Peyer's patch (tissue), 4 donors: ENCODE data around the gene TMEM126A. TPM values are rescaled to one million over a fixed set of nuclear protein-coding genes. Genes with fewer than 3 reads are reported as not detected.
A peak's percentile ranks its signal among the peaks of the same experiment; 100 is the strongest.
"Not testable (repeated sequence)": the region's sequence is repeated elsewhere in the genome, so short reads cannot be mapped to it uniquely, and the experiment has no call there.

ENCODE experiments used
- DNase-seq, 3 donors: peaks; one replicate each; pipeline ENCODE4 v3.0.0-alpha.2; 2017 to 2019
- H3K27ac ChIP-seq, 4 donors: fragments of 200-600 bp; sonication (generic); one replicate each; pipeline ENCODE4 v1.5.1; 2016 to 2019
- H3K27me3 ChIP-seq, 2 donors: fragments of 200-600 bp; sonication (generic); one replicate each; pipeline ENCODE4 v1.5.1; 2019
- H3K36me3 ChIP-seq, 3 donors: fragments of 200-600 bp; sonication (generic); one replicate each; pipeline ENCODE4 v1.5.1; 2016 to 2019
- H3K4me1 ChIP-seq, 4 donors: fragments of 200-600 bp; sonication (generic); one replicate each; pipeline ENCODE4 v1.5.1; 2016 to 2019
- H3K4me3 ChIP-seq, 4 donors: fragments of 200-600 bp; sonication (generic); 1 replicate in 3 of 4; 2 replicates in 1 of 4; pipeline ENCODE4 v1.5.1; 2016 to 2019; ENCODE audit warnings: mild to moderate bottlenecking in 1 of 4
- H3K9me3 ChIP-seq, 4 donors: fragments of 200-600 bp; sonication (generic); one replicate each; pipeline ENCODE4 v1.5.1; 2016 to 2019; ENCODE audit warnings: mild to moderate bottlenecking in 1 of 4
- POLR2A ChIP-seq, 2 donors: fragments of 450-650 bp; IDR thresholded peaks; one replicate each; pipeline ENCODE4 v1.5.1; 2017; ENCODE audit warnings: antibody characterized with exemption in 2 of 2, mild to moderate bottlenecking in 2 of 2, moderate library complexity in 2 of 2
- total RNA-seq, 4 donors: library from RNA; depleted of rRNA; stranded (reverse); fragments of >200 nt; gene quantifications; one replicate each; pipeline ENCODE4 v1.1.0, GENCODE V29; 2016
- TF ChIP-seq, protein P1 (sequence below), 6 experiments: fragments of 450-650 bp in 4 of 6; fragments of 200-600 bp in 2 of 6; sonication (generic) in 1 of 6; IDR thresholded peaks; one replicate each; pipeline ENCODE4 v1.5.1; 2017 to 2019; ENCODE audit warnings: antibody characterized with exemption in 6 of 6, mild to moderate bottlenecking in 3 of 6, moderate library complexity in 1 of 6

Gene TMEM126A
- total RNA-seq, 4 donors from 2014 or later = 10.3 to 21.7 (median 13.8) TPM; not detected in 1

DNA sequence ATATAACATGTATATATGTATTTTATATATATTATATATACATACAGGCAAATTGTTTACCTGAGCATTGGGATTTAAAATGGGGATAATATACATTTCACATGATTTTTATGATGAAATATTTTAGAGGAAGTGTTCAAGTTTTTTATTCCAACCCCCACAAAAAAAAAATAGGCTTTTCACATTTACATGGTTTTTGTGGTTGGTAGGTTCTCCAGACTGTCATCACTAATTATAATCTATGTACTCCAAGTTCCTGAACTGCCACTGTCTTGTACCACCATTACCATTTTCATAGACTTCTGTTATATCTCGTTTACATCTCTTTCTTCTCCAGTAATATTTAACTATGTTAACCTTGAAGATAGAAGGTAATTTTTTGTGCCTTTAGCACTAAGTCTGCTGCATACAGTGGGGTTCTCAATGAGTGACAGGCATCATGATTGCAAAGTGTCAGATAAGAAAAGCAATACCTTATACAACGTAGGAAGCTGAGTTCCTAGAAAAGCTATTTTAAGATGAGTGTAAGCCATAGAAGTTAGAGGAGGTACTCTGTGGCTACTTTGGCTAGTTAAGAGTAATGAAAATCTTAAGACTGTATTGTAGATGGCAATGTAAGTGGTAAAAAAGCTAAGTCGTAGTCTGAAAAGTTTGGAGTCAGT, 5.2 kb downstream of the TMEM126A start:
- peaks cover 0 to 16% (median 2%) of the 10 kb centered on the region in 4 donors for H3K4me1 ChIP-seq
- no peak overlapping the region for H3K27ac ChIP-seq
- H3K36me3 ChIP-seq = peaks cover 0 to 33% (median 0%) of the 10 kb centered on the region in 3 donors
- no peak for DNase-seq
- H3K27me3 ChIP-seq = no peaks in the 10 kb centered on the region
- no peak overlapping the region for H3K4me3 ChIP-seq
- no peaks in the 10 kb centered on the region for H3K9me3 ChIP-seq
- TF ChIP-seq, protein P1, sequence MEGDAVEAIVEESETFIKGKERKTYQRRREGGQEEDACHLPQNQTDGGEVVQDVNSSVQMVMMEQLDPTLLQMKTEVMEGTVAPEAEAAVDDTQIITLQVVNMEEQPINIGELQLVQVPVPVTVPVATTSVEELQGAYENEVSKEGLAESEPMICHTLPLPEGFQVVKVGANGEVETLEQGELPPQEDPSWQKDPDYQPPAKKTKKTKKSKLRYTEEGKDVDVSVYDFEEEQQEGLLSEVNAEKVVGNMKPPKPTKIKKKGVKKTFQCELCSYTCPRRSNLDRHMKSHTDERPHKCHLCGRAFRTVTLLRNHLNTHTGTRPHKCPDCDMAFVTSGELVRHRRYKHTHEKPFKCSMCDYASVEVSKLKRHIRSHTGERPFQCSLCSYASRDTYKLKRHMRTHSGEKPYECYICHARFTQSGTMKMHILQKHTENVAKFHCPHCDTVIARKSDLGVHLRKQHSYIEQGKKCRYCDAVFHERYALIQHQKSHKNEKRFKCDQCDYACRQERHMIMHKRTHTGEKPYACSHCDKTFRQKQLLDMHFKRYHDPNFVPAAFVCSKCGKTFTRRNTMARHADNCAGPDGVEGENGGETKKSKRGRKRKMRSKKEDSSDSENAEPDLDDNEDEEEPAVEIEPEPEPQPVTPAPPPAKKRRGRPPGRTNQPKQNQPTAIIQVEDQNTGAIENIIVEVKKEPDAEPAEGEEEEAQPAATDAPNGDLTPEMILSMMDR (IDR thresholded peaks at IDR 0.05) = no peak
- no peak for TF ChIP-seq POLR2A (IDR thresholded peaks at IDR 0.05)

DNA sequence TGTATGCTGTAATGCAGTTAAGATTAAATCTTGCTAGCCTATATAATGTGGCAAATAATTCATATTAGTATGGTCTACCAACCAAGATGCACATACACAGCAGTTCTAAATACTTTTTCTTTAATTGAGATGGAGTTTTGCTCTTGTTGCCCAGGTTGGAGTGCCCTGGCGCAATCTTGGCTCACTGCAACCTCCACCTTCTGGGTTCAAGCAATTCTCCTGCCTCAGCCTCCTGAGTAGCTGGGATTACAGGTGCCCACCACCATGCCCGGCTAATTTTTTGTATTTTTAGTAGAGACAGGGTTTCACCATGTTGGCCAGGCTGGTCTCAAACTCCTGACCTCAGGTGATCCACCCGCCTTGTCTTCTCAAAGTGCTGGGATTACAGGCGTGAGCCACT, 6.6 kb downstream of the TMEM126A start:
- H3K9me3 ChIP-seq, H3K4me3 ChIP-seq, H3K27ac ChIP-seq, DNase-seq, H3K27me3 ChIP-seq: not testable (repeated sequence)
- H3K36me3 ChIP-seq = peaks cover 0 to 40% (median 0%) of the 10 kb centered on the region in 3 donors
- H3K4me1 ChIP-seq = peaks cover 0 to 10% (median 0%) of the 10 kb centered on the region in 4 donors

DNA sequence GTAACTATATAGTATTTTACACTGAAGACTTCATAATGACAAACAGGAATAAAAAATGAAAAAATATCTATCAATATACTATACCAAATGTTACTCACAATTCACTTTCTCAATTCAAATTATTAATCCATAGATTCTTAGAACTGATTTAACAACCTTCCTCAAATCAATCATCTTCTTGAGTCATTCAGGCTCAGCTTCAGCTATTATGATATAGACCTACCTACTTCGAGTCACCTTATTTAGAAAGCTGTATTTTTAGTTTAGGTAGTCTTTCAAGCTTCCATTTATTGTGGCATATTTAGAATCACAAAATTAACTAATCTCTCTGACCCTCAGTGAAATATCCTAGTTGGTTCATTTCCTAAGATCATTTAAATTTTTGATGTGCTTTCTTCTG, 9.0 kb downstream of the TMEM126A start:
- peaks cover 0 to 30% (median 3%) of the 10 kb centered on the region in 4 donors for H3K4me1 ChIP-seq
- no peak for TF ChIP-seq POLR2A (IDR thresholded peaks at IDR 0.05)
- TF ChIP-seq, protein P1 (IDR thresholded peaks at IDR 0.05) = no peak
- no peak overlapping the region for H3K27ac ChIP-seq
- no peaks in the 10 kb centered on the region for H3K9me3 ChIP-seq
- H3K27me3 ChIP-seq = no peaks in the 10 kb centered on the region
- DNase-seq = no peak
- no peak overlapping the region for H3K4me3 ChIP-seq
- peaks cover 0 to 42% (median 0%) of the 10 kb centered on the region in 3 donors for H3K36me3 ChIP-seq

DNA sequence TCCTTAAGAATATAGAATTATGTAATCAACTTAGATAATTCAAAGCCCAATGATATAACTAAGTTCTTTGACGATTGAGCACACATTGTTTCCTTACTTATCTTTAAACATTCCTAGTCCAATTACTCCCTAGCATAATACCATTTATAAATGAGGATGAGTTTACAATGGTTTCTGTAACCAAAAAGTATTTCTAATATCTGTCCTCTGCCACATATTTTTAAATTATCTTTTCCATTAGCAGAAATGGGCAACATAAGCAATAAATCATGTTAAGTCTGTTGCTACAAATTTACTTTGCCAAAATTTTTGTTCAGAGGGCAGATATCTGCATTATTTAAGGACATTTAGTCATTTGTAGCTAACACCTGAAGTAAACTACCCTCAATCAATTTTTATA, 10.4 kb downstream of the TMEM126A start:
- no peaks in the 10 kb centered on the region for H3K9me3 ChIP-seq
- peaks cover 0 to 42% (median 0%) of the 10 kb centered on the region in 3 donors for H3K36me3 ChIP-seq
- no peaks in the 10 kb centered on the region for H3K27me3 ChIP-seq
- peaks cover 0 to 37% (median 6%) of the 10 kb centered on the region in 4 donors for H3K4me1 ChIP-seq
- H3K4me3 ChIP-seq = no peak overlapping the region
- no peak for DNase-seq
- no peak overlapping the region for H3K27ac ChIP-seq
- no peak for TF ChIP-seq POLR2A (IDR thresholded peaks at IDR 0.05)
- TF ChIP-seq, protein P1 (IDR thresholded peaks at IDR 0.05) = no peak

DNA sequence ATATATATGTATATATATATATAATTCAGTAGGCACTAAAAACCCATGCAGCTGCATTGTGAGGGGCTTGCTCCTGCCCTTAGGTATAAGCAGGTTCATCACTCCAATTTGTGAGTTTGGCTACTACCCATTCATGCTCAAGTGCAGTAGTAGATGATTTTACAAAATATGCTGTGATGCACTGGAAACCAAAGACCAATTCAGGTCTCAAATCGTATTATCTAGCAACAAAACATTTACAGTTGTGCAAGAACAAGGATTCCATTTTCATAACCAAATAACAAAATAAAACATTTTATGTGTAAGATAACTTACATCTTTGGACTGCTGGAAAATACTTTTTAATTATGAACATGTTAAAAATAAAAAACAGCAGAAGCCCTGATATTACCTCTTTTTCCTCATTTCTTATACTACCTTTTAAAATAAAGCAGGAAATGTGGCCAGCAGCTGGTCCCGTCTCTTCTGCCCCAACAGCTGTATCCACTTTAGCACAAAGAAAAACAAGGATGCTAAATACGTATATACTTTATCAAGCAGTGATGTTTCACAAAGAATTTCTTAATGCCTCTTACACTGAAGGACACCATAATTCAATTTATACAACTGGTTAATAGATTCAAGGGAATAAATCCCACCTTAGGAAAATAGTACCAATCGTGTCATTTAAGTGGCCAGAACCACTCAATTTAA, 14.4 kb downstream of the TMEM126A start:
- no peak overlapping the region for H3K27ac ChIP-seq
- H3K4me1 ChIP-seq = peaks cover 0 to 47% (median 6%) of the 10 kb centered on the region in 4 donors
- peak overlapping the region in 2 of 4 donors; percentile 69 to 88 for H3K4me3 ChIP-seq
- no peaks in the 10 kb centered on the region for H3K27me3 ChIP-seq
- no peaks in the 10 kb centered on the region for H3K9me3 ChIP-seq
- DNase-seq = no peak
- H3K36me3 ChIP-seq = peaks cover 0 to 22% (median 0%) of the 10 kb centered on the region in 3 donors
- TF ChIP-seq POLR2A (IDR thresholded peaks at IDR 0.05) = no peak
- TF ChIP-seq, protein P1 (IDR thresholded peaks at IDR 0.05) = no peak
